ENCODE results near the gene GTF3C2.
A peak's percentile ranks its signal among the peaks of the same experiment; 100 is the strongest.

GTF3C2 gene

GRCh38 chr2:27356382-27357181, at the start of gene GTF3C2:
GTF3C2 (minus strand) TSS chr2:27356764; CDS start chr2:27343554, 13,210 bp downstream.
- peak; percentile 94 for DNase-seq

- DNase-seq, result no peak
These were observed 44.0 kb upstream of the GTF3C2 start for GRCh38 chr2:27400348-27401135.

GRCh38 chr2:27398962-27399361, 42.4 kb upstream of the GTF3C2 start:
- no peak for DNase-seq

- DNase-seq, result no peak
These were observed 36.7 kb upstream of the GTF3C2 start for GRCh38 chr2:27393225-27393624.

- no peak for DNase-seq
These were observed 34.5 kb upstream of the GTF3C2 start for GRCh38 chr2:27390822-27391679.

- DNase-seq, result no peak
These were observed 25.1 kb upstream of the GTF3C2 start for GRCh38 chr2:27381577-27382181.

GRCh38 chr2:27380626-27381545, 24.3 kb upstream of the GTF3C2 start, which contains the start of gene ZNF513:
ZNF513 (minus strand) TSS chr2:27380734; CDS start chr2:27380526, 208 bp downstream.
- peak; percentile 90 for DNase-seq

- no peak for DNase-seq
These were observed 23.5 kb upstream of the GTF3C2 start for GRCh38 chr2:27379836-27380625.

- DNase-seq, result no peak
These were observed 22.8 kb upstream of the GTF3C2 start for GRCh38 chr2:27379383-27379835.

- DNase-seq, result no peak
These were observed 22.3 kb upstream of the GTF3C2 start for GRCh38 chr2:27378809-27379290.

GRCh38 chr2:27378096-27378808, 21.7 kb upstream of the GTF3C2 start:
- no peak for DNase-seq

GRCh38 chr2:27377618-27378095, 21.1 kb upstream of the GTF3C2 start:
- no peak for DNase-seq

GRCh38 chr2:27376866-27377617, 20.5 kb upstream of the GTF3C2 start:
- DNase-seq, result no peak

GRCh38 chr2:27376151-27376865, 19.7 kb upstream of the GTF3C2 start:
- no peak for DNase-seq

GRCh38 chr2:27375513-27376099, 19.0 kb upstream of the GTF3C2 start:
- no peak for DNase-seq

GRCh38 chr2:27373567-27373966, 17.0 kb upstream of the GTF3C2 start:
- DNase-seq, result no peak

GRCh38 chr2:27372937-27373336, 16.4 kb upstream of the GTF3C2 start:
- DNase-seq, result no peak

Data from stimulated activated CD4-positive, alpha-beta T cell treated with anti-CD3 and anti-CD28 coated beads, Interleukin-4, amount 100 ng/mL, for 24 hours (primary cell).